Activated T-cell treated with anti-CD3 and anti-CD28 coated beads, Interleukin-2, amount 50 U/mL, for 24 hours (primary cell): ENCODE results near the gene ZFYVE1.
A peak's percentile ranks its signal among the peaks of the same experiment; 100 is the strongest.
"Not testable (repeated sequence)": the region's sequence is repeated elsewhere in the genome, so short reads cannot be mapped to it uniquely, and the experiment has no call there.

Source experiments
- DNase-seq: peaks from one replicate; pipeline ENCODE4 v3.0.0-alpha.2; 2020
- H3K27ac Mint-ChIP-seq: 2 replicates; pipeline ENCODE4 v1.8.0; 2020; ENCODE audit warnings: mild to moderate bottlenecking, mixed read lengths
- H3K27me3 Mint-ChIP-seq: 2 replicates; pipeline ENCODE4 v1.8.0; 2020; ENCODE audit warnings: mixed read lengths
- H3K36me3 Mint-ChIP-seq: 2 replicates; pipeline ENCODE4 v1.8.0; 2020; ENCODE audit warnings: low read depth, mixed read lengths
- H3K4me1 Mint-ChIP-seq: 2 replicates; pipeline ENCODE4 v1.8.0; 2020; ENCODE audit warnings: low read depth, mixed read lengths
- H3K4me3 Mint-ChIP-seq: 2 replicates; pipeline ENCODE4 v1.8.0; 2020; ENCODE audit warnings: mild to moderate bottlenecking, moderate library complexity, mixed read lengths
- H3K9me3 Mint-ChIP-seq: 2 replicates; pipeline ENCODE4 v1.8.0; 2020; ENCODE audit warnings: mixed read lengths

ZFYVE1 gene

GRCh38 chr14:72957213-72957612 lies 69.7 kb downstream of the ZFYVE1 start:
- Mint-ChIP-seq H3K27ac (no peak overlapping the region), H3K4me3 (no peak overlapping the region), H3K4me1 (no peaks in the 10 kb centered on the region), H3K36me3 (peaks cover 79% of the 10 kb centered on the region), H3K9me3 (no peaks in the 10 kb centered on the region), H3K27me3 (no peaks in the 10 kb centered on the region)
- DNase-seq: no peak

GRCh38 chr14:72956741-72957140 lies 70.2 kb downstream of the ZFYVE1 start:
- peaks cover 79% of the 10 kb centered on the region for H3K36me3 Mint-ChIP-seq
- not testable (repeated sequence) for H3K27me3 Mint-ChIP-seq, DNase-seq, H3K9me3 Mint-ChIP-seq, H3K4me1 Mint-ChIP-seq, H3K27ac Mint-ChIP-seq, H3K4me3 Mint-ChIP-seq

DNA sequence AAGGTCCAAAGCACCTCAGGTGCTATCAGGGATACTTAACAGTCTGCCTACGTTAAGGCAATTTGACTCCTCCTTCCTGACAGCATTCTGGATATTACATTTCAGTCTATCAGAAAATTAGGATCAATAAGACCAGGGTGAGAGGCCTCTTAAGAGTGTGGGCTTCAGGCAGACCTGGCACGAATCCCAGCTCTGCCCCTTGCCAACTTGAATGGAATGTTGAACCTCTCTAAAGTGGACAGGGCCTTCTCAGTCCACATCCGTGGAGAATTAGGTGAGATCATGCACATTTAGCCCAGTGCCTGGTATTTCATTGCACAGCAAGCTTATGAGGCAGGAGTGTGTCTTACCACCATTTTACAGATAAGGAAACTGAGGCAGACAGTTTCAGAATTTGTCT lies 74.7 kb downstream of the ZFYVE1 start:
- Mint-ChIP-seq H3K4me1 (peaks cover 12% of the 10 kb centered on the region), H3K36me3 (peaks cover 71% of the 10 kb centered on the region), H3K4me3 (no peak overlapping the region), H3K9me3 (no peaks in the 10 kb centered on the region), H3K27me3 (no peaks in the 10 kb centered on the region), H3K27ac (no peak overlapping the region)
- DNase-seq: no peak

DNA sequence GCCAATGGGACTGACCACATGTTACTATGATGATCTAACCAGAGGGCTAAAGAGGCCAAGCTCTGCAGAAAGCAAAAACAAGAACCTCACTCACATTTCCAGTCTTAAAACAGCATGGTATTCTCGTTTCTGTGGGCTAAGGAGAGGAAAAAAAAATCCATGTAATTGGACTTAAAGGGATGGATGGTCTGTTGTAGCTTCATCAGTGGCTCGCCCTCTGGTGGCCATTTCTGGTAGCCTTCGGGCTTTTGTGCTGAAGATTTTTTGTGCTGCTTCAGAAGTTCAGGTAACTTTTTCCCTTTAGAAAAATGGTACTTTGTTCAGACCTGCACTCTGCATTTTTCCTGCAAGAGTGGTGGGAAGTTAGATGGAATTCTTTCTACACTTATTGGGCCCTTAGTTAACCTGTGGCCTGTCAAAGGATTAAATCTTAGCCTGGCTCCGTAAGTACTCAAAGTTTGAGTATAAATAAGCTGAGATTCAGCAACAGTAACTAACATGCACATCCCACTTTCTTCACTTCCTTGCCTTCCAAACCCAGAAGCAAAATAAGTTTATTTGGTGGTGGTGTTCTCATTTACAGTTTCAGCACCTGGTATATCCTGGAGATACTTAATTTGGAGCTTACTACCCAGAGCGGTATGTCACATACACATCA lies 78.3 kb downstream of the ZFYVE1 start:
- Mint-ChIP-seq H3K4me1 (peaks cover 12% of the 10 kb centered on the region), H3K9me3 (no peaks in the 10 kb centered on the region), H3K27me3 (no peaks in the 10 kb centered on the region), H3K27ac (peak overlapping the region; percentile 56), H3K4me3 (no peak overlapping the region), H3K36me3 (peaks cover 70% of the 10 kb centered on the region)
- peak; percentile 75 for DNase-seq

DNA sequence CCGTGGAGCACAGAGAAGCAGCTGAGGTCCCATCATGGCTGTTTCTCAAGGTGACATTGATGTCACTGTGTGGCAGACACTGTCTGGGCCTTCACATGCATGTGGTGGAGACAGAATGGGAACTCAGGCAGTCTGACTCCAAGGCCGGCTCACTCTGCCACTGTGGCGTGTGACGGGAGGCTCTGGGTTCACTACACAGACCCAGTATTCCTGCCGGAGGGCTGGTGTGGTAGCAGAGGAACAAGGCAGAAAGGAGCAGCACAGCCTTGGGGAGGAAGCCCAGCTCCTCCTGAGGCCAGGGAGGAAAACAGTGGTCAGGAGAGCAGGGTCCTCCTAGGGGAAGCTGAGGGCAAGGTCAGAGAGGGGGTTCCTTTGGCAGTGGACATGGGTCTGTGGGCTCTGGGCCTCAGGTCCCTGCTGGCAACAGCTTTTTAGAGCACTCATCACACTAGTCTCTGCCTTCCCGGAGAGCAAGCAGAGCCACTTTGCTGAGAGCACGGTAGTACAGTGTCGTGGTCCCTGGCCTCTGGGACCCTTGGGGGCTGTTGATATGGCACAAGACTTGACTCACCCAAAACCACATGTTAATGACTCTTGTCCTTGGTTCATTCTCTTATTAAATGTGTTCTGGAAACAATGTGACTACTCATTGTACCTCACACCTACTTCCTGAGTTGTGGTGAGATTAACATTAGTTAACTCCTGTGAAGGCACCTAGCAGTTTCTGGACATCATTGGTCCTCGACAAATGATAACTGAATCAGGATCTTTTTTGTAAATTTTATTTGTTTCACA lies 79.3 kb downstream of the ZFYVE1 start:
- H3K4me3 Mint-ChIP-seq: no peak overlapping the region
- H3K4me1 Mint-ChIP-seq: peaks cover 12% of the 10 kb centered on the region
- H3K27ac Mint-ChIP-seq: peak overlapping the region; percentile 39
- H3K27me3 Mint-ChIP-seq: no peaks in the 10 kb centered on the region
- peaks cover 80% of the 10 kb centered on the region for H3K36me3 Mint-ChIP-seq
- H3K9me3 Mint-ChIP-seq: no peaks in the 10 kb centered on the region
- DNase-seq: no peak

DNA sequence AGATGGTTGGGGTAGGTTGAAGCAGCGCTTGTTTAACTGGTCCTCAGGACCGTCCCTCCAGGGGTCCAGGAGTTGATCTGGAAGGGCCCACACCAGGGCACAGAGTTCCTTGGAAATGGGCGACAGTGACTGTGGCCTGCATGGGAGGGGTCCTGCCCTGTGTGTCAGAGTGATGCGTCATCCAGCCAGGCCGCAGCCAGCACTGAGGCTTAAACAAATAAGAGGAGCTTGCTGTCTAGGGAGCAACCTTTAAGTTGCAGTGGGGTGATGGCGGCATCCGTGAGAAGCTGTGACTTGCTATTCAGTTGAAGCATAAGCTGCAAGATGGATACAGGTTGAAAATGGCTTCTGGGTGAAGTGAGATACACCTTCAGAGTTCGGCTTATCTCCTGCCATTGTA lies 80.4 kb downstream of the ZFYVE1 start:
- H3K9me3 Mint-ChIP-seq: no peaks in the 10 kb centered on the region
- no peak for DNase-seq

DNA sequence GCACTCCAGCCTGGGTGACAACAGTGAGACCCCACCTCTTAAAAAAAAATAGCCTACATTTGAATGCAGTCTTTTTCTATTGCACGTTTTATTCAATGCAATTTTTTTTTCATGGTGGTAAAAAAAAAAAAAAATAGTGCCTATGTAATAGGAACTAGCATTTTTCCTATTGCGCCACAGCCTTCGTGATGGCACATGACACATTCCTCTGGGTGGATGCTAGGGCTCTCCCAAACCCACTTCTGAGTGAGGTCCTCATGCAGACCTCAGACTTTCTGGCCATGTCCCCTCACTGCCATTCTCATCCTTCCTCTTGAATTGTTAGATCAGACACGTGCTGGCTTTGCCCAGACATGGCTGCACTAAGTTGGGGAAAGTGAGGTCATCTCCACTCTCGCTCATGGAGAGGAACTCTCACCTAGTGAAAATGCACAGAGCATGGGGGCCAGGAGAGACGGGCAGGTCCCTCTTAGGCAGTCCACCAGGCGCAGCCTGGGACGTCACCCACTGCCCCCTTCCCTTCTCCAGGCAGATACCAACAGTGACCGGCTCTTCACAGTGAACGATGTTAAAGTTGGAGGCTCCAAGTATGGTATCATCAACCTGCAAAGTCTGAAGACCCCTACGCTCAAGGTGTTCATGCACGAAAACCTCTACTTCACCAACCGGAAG lies 81.4 kb downstream of the ZFYVE1 start:
- no peak for DNase-seq
- H3K27ac Mint-ChIP-seq: no peak overlapping the region
- H3K4me1 Mint-ChIP-seq: peaks cover 12% of the 10 kb centered on the region
- peaks cover 80% of the 10 kb centered on the region for H3K36me3 Mint-ChIP-seq
- no peaks in the 10 kb centered on the region for H3K27me3 Mint-ChIP-seq
- no peak overlapping the region for H3K4me3 Mint-ChIP-seq
- no peaks in the 10 kb centered on the region for H3K9me3 Mint-ChIP-seq

More for the DNA sequence above, 80.4 kb downstream of the ZFYVE1 start:
- Mint-ChIP-seq H3K4me3 (no peak overlapping the region), H3K4me1 (peaks cover 12% of the 10 kb centered on the region), H3K27me3 (no peaks in the 10 kb centered on the region), H3K27ac (no peak overlapping the region), H3K36me3 (peaks cover 82% of the 10 kb centered on the region)

- Mint-ChIP-seq H3K4me1 (peaks cover 12% of the 10 kb centered on the region), H3K4me3 (no peak overlapping the region), H3K36me3 (peaks cover 86% of the 10 kb centered on the region), H3K27me3 (no peaks in the 10 kb centered on the region), H3K27ac (no peak overlapping the region), H3K9me3 (no peaks in the 10 kb centered on the region)
- no peak for DNase-seq
Observed at GRCh38 chr14:72943876-72944430, 83.0 kb downstream of the ZFYVE1 start.

GRCh38 chr14:72942934-72943333 lies 84.0 kb downstream of the ZFYVE1 start:
- Mint-ChIP-seq H3K27me3 (no peaks in the 10 kb centered on the region), H3K36me3 (peaks cover 84% of the 10 kb centered on the region), H3K4me1 (peaks cover 8% of the 10 kb centered on the region), H3K4me3 (no peak overlapping the region), H3K27ac (no peak overlapping the region), H3K9me3 (no peaks in the 10 kb centered on the region)
- no peak for DNase-seq

DNA sequence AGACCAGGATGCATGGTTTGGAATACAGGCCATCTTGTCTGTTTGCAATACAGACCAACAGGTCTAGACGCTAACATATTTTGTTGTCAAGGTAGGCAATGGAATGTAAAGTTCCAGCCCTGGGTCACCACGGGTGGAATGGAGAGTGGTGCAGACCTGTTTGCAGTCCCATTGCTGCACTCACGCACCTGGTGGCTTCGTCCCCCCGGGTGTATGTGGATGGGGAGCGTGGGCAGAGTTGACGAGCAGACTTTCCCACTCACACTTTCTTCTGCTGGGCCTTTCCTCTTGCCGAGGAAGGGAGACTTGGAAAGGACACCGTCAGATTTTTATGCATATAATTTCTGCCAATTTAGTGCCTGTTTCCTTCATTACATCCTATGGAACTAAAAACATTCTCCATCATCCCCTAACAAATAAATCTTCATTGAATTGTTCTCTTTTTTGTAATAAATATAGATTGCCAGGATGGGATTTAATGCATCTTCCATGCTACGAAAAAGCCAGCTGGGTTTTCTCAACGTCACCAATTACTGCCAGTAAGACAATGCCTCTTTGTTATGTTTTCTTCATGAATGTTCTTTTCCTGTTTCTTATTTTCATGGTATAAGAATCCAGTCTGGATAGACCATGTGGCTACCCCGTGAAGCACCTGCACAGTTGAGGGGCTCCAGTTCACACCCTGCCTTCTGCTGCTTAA lies 85.5 kb downstream of the ZFYVE1 start:
- Mint-ChIP-seq H3K27ac (no peak overlapping the region), H3K27me3 (no peaks in the 10 kb centered on the region), H3K4me1 (peaks cover 15% of the 10 kb centered on the region), H3K36me3 (peaks cover 77% of the 10 kb centered on the region), H3K4me3 (no peak overlapping the region), H3K9me3 (no peaks in the 10 kb centered on the region)
- DNase-seq: no peak

- Mint-ChIP-seq H3K36me3 (peaks cover 67% of the 10 kb centered on the region), H3K27ac (no peak overlapping the region), H3K4me3 (no peak overlapping the region), H3K27me3 (no peaks in the 10 kb centered on the region), H3K4me1 (peaks cover 15% of the 10 kb centered on the region), H3K9me3 (no peaks in the 10 kb centered on the region)
- DNase-seq: no peak
Observed at GRCh38 chr14:72939630-72940029, 87.3 kb downstream of the ZFYVE1 start.

DNA sequence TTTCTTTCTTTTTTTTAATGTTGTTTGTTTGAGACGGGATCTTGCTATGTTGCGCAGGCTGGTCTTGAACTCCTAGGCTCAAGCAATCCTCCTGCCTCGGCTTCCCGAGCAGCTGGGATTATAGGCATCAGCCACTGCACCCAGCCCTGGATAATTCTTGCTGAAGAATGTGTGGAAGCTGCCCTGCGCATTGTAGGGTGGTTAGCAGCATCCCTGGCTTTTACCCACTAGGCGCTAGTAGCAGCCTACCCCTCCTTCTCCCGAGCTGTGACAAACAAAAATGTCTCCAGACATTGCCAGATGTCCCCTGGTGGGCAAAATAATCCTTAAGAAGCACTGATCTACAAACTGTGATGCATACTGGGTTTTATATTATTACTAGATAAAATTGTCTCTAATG lies 94.0 kb downstream of the ZFYVE1 start:
- H3K9me3 Mint-ChIP-seq: no peaks in the 10 kb centered on the region
- no peaks in the 10 kb centered on the region for H3K27me3 Mint-ChIP-seq
- no peak overlapping the region for H3K4me3 Mint-ChIP-seq
- H3K27ac Mint-ChIP-seq: no peak overlapping the region
- peaks cover 16% of the 10 kb centered on the region for H3K36me3 Mint-ChIP-seq
- peaks cover 23% of the 10 kb centered on the region for H3K4me1 Mint-ChIP-seq
- DNase-seq: no peak

GRCh38 chr14:72929316-72930080 lies 97.4 kb downstream of the ZFYVE1 start:
- no peak for DNase-seq
- no peak overlapping the region for H3K4me3 Mint-ChIP-seq
- H3K36me3 Mint-ChIP-seq: peaks cover 11% of the 10 kb centered on the region
- peaks cover 6% of the 10 kb centered on the region for H3K27me3 Mint-ChIP-seq
- H3K27ac Mint-ChIP-seq: no peak overlapping the region
- H3K4me1 Mint-ChIP-seq: peaks cover 22% of the 10 kb centered on the region
- no peaks in the 10 kb centered on the region for H3K9me3 Mint-ChIP-seq

- H3K27ac Mint-ChIP-seq: no peak overlapping the region
- no peak for DNase-seq
- H3K9me3 Mint-ChIP-seq: no peaks in the 10 kb centered on the region
- H3K4me1 Mint-ChIP-seq: peaks cover 22% of the 10 kb centered on the region
- H3K36me3 Mint-ChIP-seq: peaks cover 11% of the 10 kb centered on the region
- H3K4me3 Mint-ChIP-seq: no peak overlapping the region
- H3K27me3 Mint-ChIP-seq: peaks cover 10% of the 10 kb centered on the region
Observed at GRCh38 chr14:72928872-72929271, 98.0 kb downstream of the ZFYVE1 start.
